Brain microvascular endothelial cell (primary cell): ENCODE results near the gene AGA.

Experiments
- DNase-seq: peaks from one replicate; pipeline ENCODE4 v3.0.0-alpha.2; 2020
- H3K27ac ChIP-seq: fragments of 250-450 bp; sonication (Bioruptor Pico); 2 replicates; pipeline ENCODE4 v1.5.1; 2020; ENCODE audit warnings: mild to moderate bottlenecking, moderate library complexity
- H3K27me3 ChIP-seq: fragments of 250-450 bp; sonication (Bioruptor Pico); replicated peaks from 2 replicates; pipeline ENCODE4 v1.5.1; 2020; ENCODE audit warnings: mild to moderate bottlenecking
- H3K36me3 ChIP-seq: fragments of 250-450 bp; sonication (Bioruptor Pico); replicated peaks from 2 replicates; pipeline ENCODE4 v1.5.1; 2020; ENCODE audit warnings: mild to moderate bottlenecking
- H3K4me3 ChIP-seq: 2 replicates; pipeline ENCODE4 v1.5.1; 2011; ENCODE audit warnings: low read depth, mild to moderate bottlenecking, control low read depth, low read length, moderate library complexity
- CTCF ChIP-seq: IDR thresholded peaks from 2 replicates; pipeline ENCODE4 v1.5.1; 2011; ENCODE audit warnings: low read depth, mild to moderate bottlenecking, moderate library complexity, low read length, control low read depth, inconsistent platforms; ENCODE audit errors: missing control alignments
- in situ Hi-C: cut with HindIII; loops from 2 replicates; pipeline ENCODE4 v1.10.0; 2017; ENCODE audit warnings: low sequenced_read_pairs, low pct_ligation_motif_present

AGA gene

DNA sequence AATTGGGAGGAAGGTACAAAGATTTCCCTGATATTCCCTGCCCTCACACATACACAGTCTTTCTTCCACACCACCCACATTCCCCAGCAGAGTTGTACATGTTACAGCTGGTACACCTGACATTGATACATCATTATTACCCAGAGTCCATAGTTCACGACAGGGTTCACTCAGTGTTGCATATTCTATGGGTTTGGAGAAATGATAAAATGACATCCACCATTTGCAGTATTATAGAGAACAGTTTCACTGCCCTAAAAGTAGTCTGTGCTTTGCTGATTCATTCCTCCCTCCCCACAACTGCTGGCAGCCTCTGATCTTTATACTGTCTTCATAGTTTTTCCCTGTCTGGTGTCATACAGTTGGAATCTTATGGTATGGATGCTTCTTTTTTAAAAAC lies 15.0 kb downstream of the AGA start:
- Histone ChIP-seq H3K36me3 (no peaks in the 10 kb centered on the region), H3K27me3 (no peaks in the 10 kb centered on the region), H3K27ac (no peak overlapping the region), H3K4me3 (no peak overlapping the region)
- TF ChIP-seq CTCF: no peak
- in situ Hi-C loops: no loop called here
- peak; percentile 9 for DNase-seq

GRCh38 chr4:177419434-177419833 lies 22.8 kb downstream of the AGA start:
- no peak for TF ChIP-seq CTCF
- no peaks in the 10 kb centered on the region for H3K36me3 ChIP-seq
- H3K4me3 ChIP-seq: no peak overlapping the region
- no peak overlapping the region for H3K27ac ChIP-seq
- no peaks in the 10 kb centered on the region for H3K27me3 ChIP-seq
- in situ Hi-C loops: no loop called here
- no peak for DNase-seq

- no peak overlapping the region for H3K27ac ChIP-seq
- no peak for TF ChIP-seq CTCF
- H3K4me3 ChIP-seq: no peak overlapping the region
- in situ Hi-C loops: no loop called here
- H3K36me3 ChIP-seq: no peaks in the 10 kb centered on the region
- no peak for DNase-seq
- H3K27me3 ChIP-seq: no peaks in the 10 kb centered on the region
Observed at GRCh38 chr4:177413656-177414055, 28.6 kb downstream of the AGA start.

DNA sequence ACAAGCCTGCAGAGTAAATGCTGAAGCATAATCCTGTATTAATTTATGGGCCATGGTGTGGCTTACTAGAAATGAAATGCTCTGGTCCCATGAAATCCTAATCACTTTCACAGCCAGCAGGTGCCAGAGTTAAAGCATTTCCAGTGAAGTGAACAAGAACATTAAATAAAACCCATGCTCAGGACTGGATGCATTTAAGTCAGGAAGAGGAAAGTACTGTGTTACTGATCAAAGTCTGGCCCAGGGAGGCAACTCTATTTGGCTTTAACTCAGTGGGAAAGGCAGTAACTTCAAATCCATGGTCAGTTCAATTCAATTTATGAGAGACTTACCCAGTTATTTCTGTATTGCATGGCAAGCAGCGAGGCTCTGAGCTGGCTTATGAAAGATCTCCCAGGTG lies 29.2 kb downstream of the AGA start:
- no peak for DNase-seq
- in situ Hi-C loops: no loop called here
- Histone ChIP-seq H3K27ac (no peak overlapping the region), H3K27me3 (no peaks in the 10 kb centered on the region), H3K4me3 (no peak overlapping the region), H3K36me3 (no peaks in the 10 kb centered on the region)
- no peak for TF ChIP-seq CTCF

GRCh38 chr4:177411996-177412395 lies 30.2 kb downstream of the AGA start:
- Histone ChIP-seq H3K36me3 (no peaks in the 10 kb centered on the region), H3K27me3 (no peaks in the 10 kb centered on the region), H3K27ac (no peak overlapping the region), H3K4me3 (no peak overlapping the region)
- DNase-seq: no peak
- in situ Hi-C loops: no loop called here
- TF ChIP-seq CTCF: no peak

DNA sequence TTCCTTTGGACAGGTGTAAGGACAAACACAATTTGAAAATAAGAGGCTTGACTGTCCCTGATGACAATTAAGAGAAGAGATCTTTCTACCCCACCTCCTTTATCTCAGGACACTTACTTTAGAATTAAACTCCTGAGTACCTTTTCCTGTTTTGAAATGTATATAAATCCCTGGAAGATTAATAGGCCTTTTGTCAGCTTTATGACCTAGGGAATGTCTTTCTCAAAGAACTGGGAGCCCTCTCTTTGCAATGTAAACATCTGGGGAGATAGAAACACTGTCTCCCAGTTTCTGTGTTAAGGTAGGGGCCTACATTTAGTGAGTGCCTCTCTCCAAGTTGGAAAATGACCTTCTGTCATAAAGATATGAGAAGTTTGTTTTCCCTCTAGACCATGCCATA lies 31.7 kb downstream of the AGA start:
- no peak for TF ChIP-seq CTCF
- in situ Hi-C loops: no loop called here
- H3K27ac ChIP-seq: no peak overlapping the region
- H3K4me3 ChIP-seq: no peak overlapping the region
- no peaks in the 10 kb centered on the region for H3K36me3 ChIP-seq
- no peak for DNase-seq
- H3K27me3 ChIP-seq: no peaks in the 10 kb centered on the region
